Muscle layer of colon (tissue), 2 donors: ENCODE data around the gene SYNE1.
"Not testable (repeated sequence)": the region's sequence is repeated elsewhere in the genome, so short reads cannot be mapped to it uniquely, and the experiment has no call there.

Experiments used
- H3K27ac ChIP-seq: one replicate; pipeline ENCODE4 v1.7.0; 2013; ENCODE audit warnings: low read depth, mild to moderate bottlenecking, low read length, moderate library complexity
- H3K27me3 ChIP-seq, 2 donors: one replicate each; pipeline ENCODE4 v1.7.0; 2013; ENCODE audit warnings: low read length in 2 of 2, mild to moderate bottlenecking in 2 of 2; ENCODE audit not compliant: insufficient read depth in 2 of 2, control insufficient read depth in 1 of 2
- H3K36me3 ChIP-seq: one replicate; pipeline ENCODE4 v1.7.0; 2013; ENCODE audit warnings: mild to moderate bottlenecking, low read length; ENCODE audit not compliant: insufficient read depth
- H3K4me1 ChIP-seq: one replicate; pipeline ENCODE4 v1.7.0; 2013; ENCODE audit warnings: mild to moderate bottlenecking, low read length; ENCODE audit not compliant: insufficient read depth
- H3K4me3 ChIP-seq, 2 donors: one replicate each; pipeline ENCODE4 v1.7.0; 2013; ENCODE audit warnings: low read length in 2 of 2, low read depth in 1 of 2, mild to moderate bottlenecking in 1 of 2, moderate library complexity in 1 of 2
- H3K9ac ChIP-seq: one replicate; pipeline ENCODE4 v1.7.0; 2013; ENCODE audit warnings: low read length
- H3K9me3 ChIP-seq: one replicate; pipeline ENCODE4 v1.7.0; 2013; ENCODE audit warnings: mild to moderate bottlenecking, low read length
- donor health status: abdominal sarcoma.
- donor health status: Adenocarcinoma of cecum.

Gene SYNE1

GRCh38 chr6:152509916-152510315 is 127.2 kb downstream of the SYNE1 start:
- Histone ChIP-seq H3K4me3 (no peak overlapping the region), H3K9me3 (no peaks in the 10 kb centered on the region), H3K9ac (no peak overlapping the region), H3K4me1 (no peaks in the 10 kb centered on the region), H3K36me3 (no peaks in the 10 kb centered on the region), H3K27me3 (no peaks in the 10 kb centered on the region), H3K27ac (no peak overlapping the region)

DNA sequence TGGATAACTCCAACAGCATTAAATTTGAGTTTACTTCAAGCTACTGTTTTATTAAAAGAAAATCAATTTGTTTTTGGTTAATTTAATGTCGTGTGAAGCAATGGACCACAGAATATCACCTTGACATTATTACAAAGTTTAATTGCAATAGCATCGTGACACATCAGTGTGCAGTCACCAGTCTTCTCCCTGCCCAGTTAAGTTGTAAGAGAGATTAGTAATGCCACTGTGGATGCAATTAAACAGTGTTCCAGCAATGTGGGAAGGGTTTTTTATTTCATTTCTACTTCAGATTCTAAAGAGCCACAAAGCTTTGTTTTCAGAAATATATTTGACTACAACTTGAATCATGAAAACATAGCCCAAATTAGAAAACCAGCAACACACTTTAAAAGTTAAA is 128.7 kb downstream of the SYNE1 start:
- Histone ChIP-seq H3K4me3 (no peak overlapping the region), H3K9ac (no peak overlapping the region), H3K4me1 (no peaks in the 10 kb centered on the region), H3K27ac (no peak overlapping the region), H3K27me3 (no peaks in the 10 kb centered on the region), H3K36me3 (no peaks in the 10 kb centered on the region), H3K9me3 (no peaks in the 10 kb centered on the region)

DNA sequence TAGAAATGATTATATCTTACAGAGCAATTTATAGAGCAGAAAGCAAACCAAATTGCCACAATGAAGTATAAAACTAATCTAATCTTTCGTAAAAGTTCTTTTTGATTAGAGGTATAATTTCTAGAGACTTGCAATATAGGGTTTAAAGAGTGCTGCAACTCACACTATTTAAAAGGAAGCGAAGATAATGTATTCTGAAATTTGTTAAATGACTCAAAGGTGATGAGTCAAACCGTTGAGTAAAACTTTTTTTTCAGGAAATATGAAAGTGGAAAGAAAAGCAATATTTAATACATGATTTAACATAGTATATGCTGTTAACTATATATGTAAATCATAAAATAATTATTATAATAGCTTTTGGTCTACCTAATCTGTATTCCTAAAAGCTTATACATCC is 133.6 kb downstream of the SYNE1 start:
- Histone ChIP-seq H3K9ac (no peak overlapping the region), H3K4me3 (no peak overlapping the region), H3K27me3 (no peaks in the 10 kb centered on the region), H3K27ac (no peak overlapping the region), H3K4me1 (no peaks in the 10 kb centered on the region), H3K36me3 (no peaks in the 10 kb centered on the region), H3K9me3 (no peaks in the 10 kb centered on the region)

DNA sequence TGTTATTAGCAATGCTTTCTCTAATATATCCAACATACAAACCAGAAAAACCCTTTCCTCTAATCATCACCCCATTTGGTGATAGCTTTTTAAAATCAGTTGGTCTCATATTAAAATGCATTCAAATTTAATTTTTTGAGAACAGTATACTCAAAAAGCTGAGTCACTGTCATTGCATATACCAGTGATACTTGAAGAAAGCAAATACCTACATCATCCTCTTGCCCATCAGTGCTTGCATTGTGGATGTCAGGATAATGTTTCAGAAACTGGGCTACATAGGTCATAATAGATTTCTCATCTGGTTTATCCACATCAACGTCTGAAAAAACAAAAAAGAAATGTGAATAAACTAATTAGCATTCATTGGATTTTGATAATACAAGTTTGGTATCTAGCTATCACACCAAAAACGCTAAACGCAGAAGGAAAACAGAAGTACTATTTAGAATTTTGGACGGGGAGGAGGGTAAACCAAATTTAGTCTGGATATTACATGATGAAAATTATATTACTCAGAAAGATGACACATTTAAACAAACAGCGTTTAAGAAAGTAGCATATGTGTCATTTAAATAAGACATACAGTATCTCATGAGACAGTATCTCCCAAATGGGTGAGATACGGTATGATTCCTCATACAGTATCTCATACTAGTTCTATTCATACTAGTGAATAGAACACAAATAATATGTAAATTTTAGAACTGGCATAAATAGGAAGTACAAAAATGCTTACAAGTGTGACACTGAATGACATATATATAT is 134.6 kb downstream of the SYNE1 start:
- Histone ChIP-seq H3K27ac (no peak overlapping the region), H3K9ac (no peak overlapping the region), H3K9me3 (no peaks in the 10 kb centered on the region), H3K4me1 (no peaks in the 10 kb centered on the region), H3K4me3 (no peak overlapping the region), H3K36me3 (no peaks in the 10 kb centered on the region), H3K27me3 (no peaks in the 10 kb centered on the region)

- H3K4me1 ChIP-seq: no peaks in the 10 kb centered on the region
- no peak overlapping the region for H3K4me3 ChIP-seq
- H3K27me3 ChIP-seq: no peaks in the 10 kb centered on the region
- no peaks in the 10 kb centered on the region for H3K9me3 ChIP-seq
- H3K36me3 ChIP-seq: no peaks in the 10 kb centered on the region
- no peak overlapping the region for H3K27ac ChIP-seq
- H3K9ac ChIP-seq: no peak overlapping the region
Observed at GRCh38 chr6:152499931-152500330, 137.2 kb downstream of the SYNE1 start.

GRCh38 chr6:152496731-152497130 is 140.4 kb downstream of the SYNE1 start:
- no peaks in the 10 kb centered on the region for H3K36me3 ChIP-seq
- no peaks in the 10 kb centered on the region for H3K27me3 ChIP-seq
- no peak overlapping the region for H3K9ac ChIP-seq
- no peak overlapping the region for H3K27ac ChIP-seq
- no peaks in the 10 kb centered on the region for H3K9me3 ChIP-seq
- H3K4me3 ChIP-seq: no peak overlapping the region
- H3K4me1 ChIP-seq: no peaks in the 10 kb centered on the region

DNA sequence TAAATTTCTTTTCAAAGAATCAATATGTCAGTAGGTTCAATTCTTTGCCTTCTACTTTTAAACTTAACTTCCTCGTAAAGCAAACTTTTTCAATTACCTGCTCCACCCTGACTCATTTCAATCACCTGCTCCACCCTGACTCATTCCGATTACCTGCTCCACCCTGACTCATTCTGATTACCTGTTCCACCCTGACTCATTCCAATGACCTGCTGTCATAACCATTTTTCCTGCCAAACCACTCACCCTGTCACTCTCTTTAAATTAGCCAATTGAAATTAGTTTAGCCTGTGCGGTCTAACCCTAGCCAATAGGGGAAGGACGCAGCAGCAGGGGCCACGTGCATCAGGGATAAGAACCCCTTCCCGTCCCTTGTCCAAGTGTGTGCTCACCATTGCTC is 141.7 kb downstream of the SYNE1 start:
- not testable (repeated sequence) for H3K4me3 ChIP-seq, H3K27ac ChIP-seq, H3K9ac ChIP-seq, H3K4me1 ChIP-seq, H3K36me3 ChIP-seq, H3K9me3 ChIP-seq, H3K27me3 ChIP-seq

- H3K9me3 ChIP-seq, H3K9ac ChIP-seq, H3K27ac ChIP-seq, H3K27me3 ChIP-seq, H3K4me1 ChIP-seq, H3K4me3 ChIP-seq, H3K36me3 ChIP-seq: not testable (repeated sequence)
Observed at GRCh38 chr6:152492281-152492680, 144.9 kb downstream of the SYNE1 start.

DNA sequence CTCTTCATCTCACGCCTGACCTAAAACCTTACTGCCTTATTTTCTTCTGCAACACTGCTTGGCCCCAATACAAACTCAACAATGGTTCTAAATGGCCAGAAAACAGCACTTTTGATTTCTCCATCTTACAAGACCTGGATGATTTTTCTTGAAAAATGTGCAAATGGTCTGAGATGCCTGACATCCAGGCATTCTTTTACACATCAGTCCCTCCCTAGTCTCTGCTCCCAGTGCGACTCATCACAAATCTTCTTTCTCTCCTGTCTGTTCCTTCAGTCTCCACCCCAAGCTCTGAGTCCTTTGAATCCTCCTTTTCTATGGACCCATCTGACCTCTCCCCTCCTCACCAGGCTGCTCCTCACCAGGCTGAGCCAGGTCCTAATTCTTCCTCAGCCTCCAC is 145.7 kb downstream of the SYNE1 start:
- not testable (repeated sequence) for H3K4me3 ChIP-seq, H3K9me3 ChIP-seq, H3K27ac ChIP-seq, H3K9ac ChIP-seq, H3K36me3 ChIP-seq, H3K27me3 ChIP-seq, H3K4me1 ChIP-seq

DNA sequence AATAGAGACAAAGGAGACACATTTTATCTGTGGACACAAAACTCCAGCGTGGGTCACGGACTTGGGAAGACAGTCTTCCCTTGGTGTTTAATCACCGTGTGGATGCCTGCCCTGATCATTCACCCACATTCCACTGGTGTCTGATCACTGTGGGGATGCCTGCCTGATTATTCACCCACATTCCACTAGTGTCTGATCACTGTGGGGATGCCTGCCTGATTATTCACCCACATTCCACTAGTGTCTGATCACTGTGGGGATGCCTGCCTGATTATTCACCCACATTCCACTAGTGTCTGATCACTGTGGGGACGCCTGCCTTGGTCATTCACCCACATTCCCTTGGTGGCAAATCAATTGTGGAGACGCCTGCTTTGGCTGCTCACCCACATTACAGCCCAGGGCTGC is 146.2 kb downstream of the SYNE1 start:
- not testable (repeated sequence) for H3K9ac ChIP-seq, H3K27ac ChIP-seq, H3K4me1 ChIP-seq, H3K36me3 ChIP-seq, H3K27me3 ChIP-seq, H3K4me3 ChIP-seq, H3K9me3 ChIP-seq

DNA sequence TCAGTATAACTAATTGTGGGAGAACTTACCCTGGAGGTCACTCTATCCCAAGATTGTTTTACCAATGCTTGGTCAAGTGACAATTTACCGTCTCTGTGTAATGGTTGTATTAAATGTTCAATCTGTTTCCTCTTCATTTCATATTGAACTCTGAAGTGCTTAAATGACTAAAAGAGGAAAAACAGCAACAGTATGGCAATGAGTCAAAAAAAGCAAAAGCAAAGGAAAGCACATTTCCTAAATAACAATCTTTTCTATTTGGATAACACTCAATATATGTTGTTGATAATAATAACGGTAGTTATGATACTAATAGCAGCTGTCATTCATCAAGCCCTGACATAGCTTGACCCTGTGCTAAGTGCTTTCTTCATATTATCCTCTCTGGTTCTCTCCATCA is 152.4 kb downstream of the SYNE1 start:
- Histone ChIP-seq H3K27me3 (no peaks in the 10 kb centered on the region), H3K9ac (no peak overlapping the region), H3K9me3 (no peaks in the 10 kb centered on the region), H3K36me3 (no peaks in the 10 kb centered on the region), H3K4me3 (no peak overlapping the region), H3K4me1 (no peaks in the 10 kb centered on the region), H3K27ac (no peak overlapping the region)

- Histone ChIP-seq H3K4me3 (no peak overlapping the region), H3K9ac (no peak overlapping the region), H3K27ac (no peak overlapping the region), H3K36me3 (no peaks in the 10 kb centered on the region), H3K9me3 (no peaks in the 10 kb centered on the region), H3K4me1 (no peaks in the 10 kb centered on the region), H3K27me3 (no peaks in the 10 kb centered on the region)
Observed at GRCh38 chr6:152482289-152482688, 154.9 kb downstream of the SYNE1 start.
